Dermis blood vessel endothelial cell (primary cell): ENCODE measurements around the gene CRLF1. TPM values are rescaled to one million over a fixed set of nuclear protein-coding genes. Genes with fewer than 3 reads are reported as not detected.
"Not testable (repeated sequence)": the region's sequence is repeated elsewhere in the genome, so short reads cannot be mapped to it uniquely, and the experiment has no call there.

Experiments
- DNase-seq: peaks from one replicate; pipeline ENCODE4 v3.0.0; 2010
- total RNA-seq: library from RNA; depleted of rRNA; stranded (reverse); fragments of >200 nt; gene quantifications from 2 replicates; pipeline ENCODE4 v1.2.3, GENCODE V29; 2014

Gene CRLF1
- total RNA-seq, 1 donor from 2014 or later: not detected

- DNase-seq: no peak
Observed at GRCh38 chr19:18608102-18608804, 1.7 kb upstream of the CRLF1 start.

- DNase-seq: no peak
Observed at GRCh38 chr19:18607226-18608101, 865 bp upstream of the CRLF1 start.

GRCh38 chr19:18605546-18606280 lies 886 bp downstream of the CRLF1 start:
- no peak for DNase-seq

- DNase-seq: no peak
Observed at GRCh38 chr19:18605196-18605545, 1.4 kb downstream of the CRLF1 start.

GRCh38 chr19:18604820-18605159 lies 1.8 kb downstream of the CRLF1 start:
- DNase-seq: no peak

GRCh38 chr19:18603958-18604819 lies 2.4 kb downstream of the CRLF1 start:
- no peak for DNase-seq

- DNase-seq: peak; percentile 43
Observed at GRCh38 chr19:18603255-18603957, 3.2 kb downstream of the CRLF1 start.

GRCh38 chr19:18601875-18602274 lies 4.7 kb downstream of the CRLF1 start:
- no peak for DNase-seq

GRCh38 chr19:18600692-18601397 lies 5.8 kb downstream of the CRLF1 start:
- not testable (repeated sequence) for DNase-seq

GRCh38 chr19:18599485-18599884 lies 7.1 kb downstream of the CRLF1 start:
- DNase-seq: no peak

- DNase-seq: no peak
Observed at GRCh38 chr19:18597809-18598660, 8.6 kb downstream of the CRLF1 start.

GRCh38 chr19:18596752-18597157 lies 9.8 kb downstream of the CRLF1 start:
- DNase-seq: peak; percentile 52

- DNase-seq: no peak
Observed at GRCh38 chr19:18595475-18595874, 11.1 kb downstream of the CRLF1 start.

GRCh38 chr19:18594824-18595373 lies 11.7 kb downstream of the CRLF1 start:
- no peak for DNase-seq

- peak; percentile 83 for DNase-seq
Observed at GRCh38 chr19:18594096-18594823, 12.3 kb downstream of the CRLF1 start.

GRCh38 chr19:18593367-18594095 lies 13.1 kb downstream of the CRLF1 start:
- no peak for DNase-seq

- DNase-seq: not testable (repeated sequence)
Observed at GRCh38 chr19:18592732-18593131, 13.9 kb downstream of the CRLF1 start.

- no peak for DNase-seq
Observed at GRCh38 chr19:18591735-18592385, 14.7 kb downstream of the CRLF1 start.
